DOHH2 (cell line): ENCODE results near the gene RPS6KB2.

Experiments used
- H3F3A ChIP-seq: fragments of 200-600 bp; sonication (generic), shearing (Covaris generic); 2 replicates; pipeline ENCODE4 v1.6.0; 2016; ENCODE audit warnings: antibody characterized with exemption, mild to moderate bottlenecking; ENCODE audit not compliant: control insufficient read depth, insufficient read depth
- H3K27ac ChIP-seq: fragments of 200-600 bp; sonication (generic); 2 replicates; pipeline ENCODE4 v1.5.1; 2014; ENCODE audit warnings: low read depth, mild to moderate bottlenecking, low read length, moderate library complexity
- H3K27me3 ChIP-seq: fragments of 200-600 bp; sonication (generic); 2 replicates; pipeline ENCODE4 v1.6.1; 2014; ENCODE audit warnings: mild to moderate bottlenecking, low read length, mixed read lengths; ENCODE audit not compliant: control insufficient read depth
- H3K36me3 ChIP-seq: fragments of 200-600 bp; sonication (generic); 2 replicates; pipeline ENCODE4 v1.6.1; 2014; ENCODE audit warnings: mild to moderate bottlenecking, low read length, moderate library complexity, mixed read lengths; ENCODE audit not compliant: control insufficient read depth
- H3K4me1 ChIP-seq: fragments of 200-600 bp; sonication (generic); 2 replicates; pipeline ENCODE4 v1.6.1; 2014; ENCODE audit warnings: mild to moderate bottlenecking, low read length, mixed read lengths; ENCODE audit not compliant: control insufficient read depth
- H3K4me2 ChIP-seq: fragments of 200-600 bp; sonication (generic); 2 replicates; pipeline ENCODE4 v1.6.0; 2014; ENCODE audit warnings: mild to moderate bottlenecking, low read length, moderate library complexity
- H3K4me3 ChIP-seq: fragments of 200-600 bp; sonication (generic); 2 replicates; pipeline ENCODE4 v1.5.1; 2014; ENCODE audit warnings: mild to moderate bottlenecking, low read length, mixed read lengths
- H3K79me2 ChIP-seq: fragments of 200-600 bp; sonication (generic); 2 replicates; pipeline ENCODE4 v1.6.1; 2014; ENCODE audit warnings: mild to moderate bottlenecking, low read length, mixed read lengths; ENCODE audit not compliant: control insufficient read depth
- H3K9me2 ChIP-seq: fragments of 200-600 bp; sonication (generic); replicated peaks from 2 replicates; pipeline ENCODE4 v1.6.1; 2014; ENCODE audit warnings: mild to moderate bottlenecking, low read length, mixed read lengths; ENCODE audit not compliant: control insufficient read depth
- H3K9me3 ChIP-seq: fragments of 200-600 bp; sonication (generic); 2 replicates; pipeline ENCODE4 v1.6.1; 2014; ENCODE audit warnings: antibody characterized with exemption, low read length, mixed read lengths; ENCODE audit not compliant: control insufficient read depth, insufficient read depth
- H4K20me1 ChIP-seq: fragments of 200-600 bp; sonication (generic); 2 replicates; pipeline ENCODE4 v1.6.0; 2014; ENCODE audit warnings: low read depth, mild to moderate bottlenecking, antibody characterized with exemption, low read length, moderate library complexity; ENCODE audit not compliant: control insufficient read depth, insufficient read depth
- EZH2phosphoT487 ChIP-seq: fragments of 200-600 bp; sonication (generic); IDR thresholded peaks from 2 replicates; pipeline ENCODE4 v1.6.1; 2017; ENCODE audit warnings: borderline replicate concordance, mild to moderate bottlenecking, antibody characterized with exemption, low read length, moderate library complexity, mixed read lengths
- TF ChIP-seq, protein P1 (sequence below): fragments of 200-600 bp; sonication (generic); IDR thresholded peaks from one replicate; pipeline ENCODE4 v1.5.1; 2014; ENCODE audit warnings: antibody characterized with exemption, mild to moderate bottlenecking, low read depth, low read length; ENCODE audit not compliant: poor library complexity, severe bottlenecking

Gene RPS6KB2

DNA sequence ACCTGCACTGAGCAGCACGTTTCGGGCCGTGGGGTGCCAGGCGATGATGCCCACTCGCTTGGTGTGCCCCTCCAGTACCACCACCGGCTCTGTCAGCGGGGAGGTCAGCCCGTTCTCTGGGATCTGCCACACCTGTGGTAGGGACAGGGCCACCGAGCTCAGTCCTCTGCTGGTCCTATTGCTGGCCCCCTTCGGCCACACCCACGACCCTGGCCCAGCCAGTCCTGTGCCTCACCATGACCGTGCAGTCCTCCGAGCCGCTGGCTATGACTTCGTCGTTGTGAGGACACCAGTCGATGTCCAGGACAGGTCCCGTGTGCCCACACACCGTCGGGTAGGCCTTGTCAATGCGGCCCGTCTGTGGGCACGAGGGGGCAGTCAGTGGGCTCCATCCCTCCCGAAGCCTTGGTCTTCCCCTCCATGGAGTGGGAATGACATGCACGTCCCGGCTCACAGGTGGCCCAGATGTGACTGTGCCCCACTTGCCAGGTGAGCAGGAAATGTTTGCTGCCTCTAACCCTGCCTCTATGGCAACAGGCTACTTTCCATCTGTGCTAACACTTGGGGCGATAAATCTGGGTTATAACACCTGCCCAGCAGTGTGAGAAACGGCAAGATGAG is 13.5 kb downstream of the RPS6KB2 start:
- Histone ChIP-seq H3K4me1 (peaks cover 84% of the 10 kb centered on the region), H3K9me3 (no peaks in the 10 kb centered on the region), H3K27ac (peak overlapping the region; percentile 92), H3K36me3 (peaks cover 49% of the 10 kb centered on the region), H3K4me3 (0 out of 2 replicates have a peak overlapping the region, but pooled peaks have one; percentile 68), H3K9me2 (no peaks in the 10 kb centered on the region), H3F3A (peaks cover 38% of the 10 kb centered on the region), H4K20me1 (no peaks in the 10 kb centered on the region), H3K79me2 (peaks cover 49% of the 10 kb centered on the region), H3K4me2 (peak overlapping the region; percentile 90), H3K27me3 (no peaks in the 10 kb centered on the region)
- TF ChIP-seq, protein P1, sequence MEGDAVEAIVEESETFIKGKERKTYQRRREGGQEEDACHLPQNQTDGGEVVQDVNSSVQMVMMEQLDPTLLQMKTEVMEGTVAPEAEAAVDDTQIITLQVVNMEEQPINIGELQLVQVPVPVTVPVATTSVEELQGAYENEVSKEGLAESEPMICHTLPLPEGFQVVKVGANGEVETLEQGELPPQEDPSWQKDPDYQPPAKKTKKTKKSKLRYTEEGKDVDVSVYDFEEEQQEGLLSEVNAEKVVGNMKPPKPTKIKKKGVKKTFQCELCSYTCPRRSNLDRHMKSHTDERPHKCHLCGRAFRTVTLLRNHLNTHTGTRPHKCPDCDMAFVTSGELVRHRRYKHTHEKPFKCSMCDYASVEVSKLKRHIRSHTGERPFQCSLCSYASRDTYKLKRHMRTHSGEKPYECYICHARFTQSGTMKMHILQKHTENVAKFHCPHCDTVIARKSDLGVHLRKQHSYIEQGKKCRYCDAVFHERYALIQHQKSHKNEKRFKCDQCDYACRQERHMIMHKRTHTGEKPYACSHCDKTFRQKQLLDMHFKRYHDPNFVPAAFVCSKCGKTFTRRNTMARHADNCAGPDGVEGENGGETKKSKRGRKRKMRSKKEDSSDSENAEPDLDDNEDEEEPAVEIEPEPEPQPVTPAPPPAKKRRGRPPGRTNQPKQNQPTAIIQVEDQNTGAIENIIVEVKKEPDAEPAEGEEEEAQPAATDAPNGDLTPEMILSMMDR: no peak
- TF ChIP-seq EZH2phosphoT487: no peak

DNA sequence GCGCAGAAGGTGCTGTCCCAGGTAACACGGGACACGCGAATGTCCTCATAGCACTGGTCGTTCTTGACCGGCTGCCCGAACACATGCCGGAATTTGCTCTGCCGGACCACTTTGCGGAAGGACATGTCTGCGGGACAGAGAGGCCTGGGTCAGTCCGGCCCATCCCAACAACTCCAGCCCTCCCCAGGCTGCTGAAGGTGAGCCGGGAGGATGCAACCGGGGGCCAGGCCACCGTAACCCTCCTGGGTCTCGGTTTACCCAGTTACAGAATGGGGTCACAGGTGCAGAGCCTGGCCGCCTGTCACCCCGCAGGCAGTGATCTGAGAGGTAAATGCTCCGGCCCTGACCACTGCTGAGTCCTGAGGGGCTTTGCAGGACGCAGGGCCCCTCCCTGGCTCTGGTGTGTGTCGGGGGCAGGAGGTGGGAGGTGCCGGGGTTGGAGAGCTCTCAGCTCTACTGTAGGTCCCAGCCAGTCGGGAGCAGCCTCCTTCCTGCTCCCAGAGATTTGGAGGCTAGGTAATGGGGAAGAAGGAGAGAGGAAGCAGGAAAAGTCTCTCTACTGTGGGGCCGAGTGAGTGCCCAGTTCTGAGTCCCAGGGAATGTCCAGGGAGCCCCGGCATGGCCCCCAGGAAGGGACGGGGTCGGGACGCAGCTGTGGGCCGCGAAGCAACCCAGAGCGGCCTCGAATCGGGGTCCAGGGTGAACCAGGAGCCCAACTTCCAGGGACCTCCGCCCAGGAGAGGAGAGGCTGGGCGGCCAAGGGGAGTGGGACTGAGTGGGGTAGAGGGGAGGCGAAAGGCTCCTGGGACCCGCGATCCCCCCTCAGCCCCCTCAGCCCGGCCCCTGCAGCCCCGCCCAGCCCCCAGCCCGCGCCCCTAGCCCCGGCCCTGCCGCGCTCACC is 14.5 kb downstream of the RPS6KB2 start:
- TF ChIP-seq, protein P1: no peak
- TF ChIP-seq EZH2phosphoT487: no peak
- Histone ChIP-seq H3F3A (peaks cover 37% of the 10 kb centered on the region), H3K4me3 (peak overlapping the region; percentile 68), H3K27me3 (no peaks in the 10 kb centered on the region), H3K4me2 (peak overlapping the region; percentile 90), H3K9me3 (no peaks in the 10 kb centered on the region), H3K9me2 (no peaks in the 10 kb centered on the region), H3K79me2 (peaks cover 41% of the 10 kb centered on the region), H3K36me3 (peaks cover 42% of the 10 kb centered on the region), H4K20me1 (no peaks in the 10 kb centered on the region), H3K27ac (peak overlapping the region; percentile 92), H3K4me1 (peaks cover 91% of the 10 kb centered on the region)

DNA sequence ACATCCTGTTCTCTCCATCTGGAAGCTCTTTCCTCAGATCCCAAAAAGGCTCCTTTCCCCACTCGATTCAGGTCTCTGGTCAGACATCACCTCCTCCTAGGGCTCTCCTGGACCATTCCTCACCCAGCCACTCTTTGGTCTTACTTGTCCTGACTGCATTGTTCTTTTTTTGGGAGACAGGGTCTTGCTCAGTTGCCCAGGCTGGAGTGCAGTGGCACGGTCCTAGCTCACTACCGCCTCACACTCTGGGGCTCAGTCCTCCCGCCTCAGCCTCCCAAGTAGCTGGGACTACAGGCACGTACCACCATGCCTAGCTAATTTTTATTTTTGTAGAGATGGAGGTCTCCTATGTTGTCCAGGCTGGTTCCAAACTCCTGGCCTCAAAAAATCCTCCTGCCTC is 17.2 kb downstream of the RPS6KB2 start:
- Histone ChIP-seq H3K79me2 (peaks cover 18% of the 10 kb centered on the region), H4K20me1 (no peaks in the 10 kb centered on the region), H3K27me3 (no peaks in the 10 kb centered on the region), H3K4me3 (peak overlapping the region; percentile 68), H3F3A (peaks cover 44% of the 10 kb centered on the region), H3K36me3 (peaks cover 15% of the 10 kb centered on the region), H3K27ac (peak overlapping the region; percentile 92), H3K4me1 (peaks cover 86% of the 10 kb centered on the region), H3K9me2 (no peaks in the 10 kb centered on the region), H3K9me3 (no peaks in the 10 kb centered on the region), H3K4me2 (peak overlapping the region; percentile 90)
- TF ChIP-seq EZH2phosphoT487: no peak
